H9 (cell line): ENCODE results near the gene ZWILCH. TPM values are rescaled to one million over a fixed set of nuclear protein-coding genes. Genes with fewer than 3 reads are reported as not detected.

Source experiments
- DNase-seq: peaks from one replicate; pipeline ENCODE4 v3.0.0-alpha.2; 2017
- H2AFZ ChIP-seq: one replicate; pipeline ENCODE4 v1.6.1; 2013; ENCODE audit warnings: mild to moderate bottlenecking, low read length, control low read depth, moderate library complexity
- H2AK5ac ChIP-seq: 2 replicates; pipeline ENCODE4 v1.6.1; 2013; ENCODE audit warnings: low read length, control low read depth, mixed read lengths; ENCODE audit not compliant: insufficient read length
- H2BK120ac ChIP-seq: one replicate; pipeline ENCODE4 v1.6.1; 2013; ENCODE audit warnings: low read depth, mild to moderate bottlenecking, low read length, control low read depth, inconsistent platforms; ENCODE audit not compliant: poor library complexity, severe bottlenecking
- H2BK12ac ChIP-seq: 2 replicates; pipeline ENCODE4 v1.6.1; 2013; ENCODE audit warnings: low read length, control low read depth, mixed read lengths, low read depth; ENCODE audit not compliant: insufficient read length
- H2BK15ac ChIP-seq: 2 replicates; pipeline ENCODE4 v1.6.1; 2013; ENCODE audit warnings: low read depth, low read length, control low read depth
- H2BK20ac ChIP-seq: one replicate; pipeline ENCODE4 v1.6.1; 2013; ENCODE audit warnings: low read depth, mild to moderate bottlenecking, low read length, control low read depth, inconsistent platforms; ENCODE audit not compliant: poor library complexity, severe bottlenecking
- H2BK5ac ChIP-seq: 2 replicates; pipeline ENCODE4 v1.6.1; 2013; ENCODE audit warnings: low read length, control low read depth, mixed read lengths; ENCODE audit not compliant: insufficient read length
- H3K14ac ChIP-seq: 2 replicates; pipeline ENCODE4 v1.6.1; 2013; ENCODE audit warnings: low read length, control low read depth; ENCODE audit not compliant: insufficient read depth
- H3K18ac ChIP-seq: 2 replicates; pipeline ENCODE4 v1.6.1; 2013; ENCODE audit warnings: low read depth, mild to moderate bottlenecking, mixed read lengths, low read length, control low read depth; ENCODE audit not compliant: insufficient read length
- H3K23ac ChIP-seq: 2 replicates; pipeline ENCODE4 v1.6.1; 2013; ENCODE audit warnings: low read length, control low read depth, mixed read lengths, low read depth; ENCODE audit not compliant: insufficient read length
- H3K23me2 ChIP-seq: 2 replicates; pipeline ENCODE4 v1.6.1; 2013; ENCODE audit warnings: low read depth, mild to moderate bottlenecking, mixed read lengths, low read length, control low read depth; ENCODE audit not compliant: insufficient read length, poor library complexity, severe bottlenecking
- H3K27ac ChIP-seq: 2 replicates; pipeline ENCODE4 v1.5.1; 2013; ENCODE audit warnings: low read length, control low read depth, mixed read lengths, low read depth; ENCODE audit not compliant: insufficient read length
- H3K27me3 ChIP-seq: 2 replicates; pipeline ENCODE4 v1.6.1; 2013; ENCODE audit warnings: low read length, control low read depth, inconsistent platforms; ENCODE audit not compliant: insufficient read depth
- H3K4ac ChIP-seq: 2 replicates; pipeline ENCODE4 v1.6.1; 2013; ENCODE audit warnings: low read depth, mild to moderate bottlenecking, control low read depth, inconsistent platforms, low read length, moderate library complexity
- H3K4me1 ChIP-seq: 2 replicates; pipeline ENCODE4 v1.6.1; 2013; ENCODE audit warnings: low read length, control low read depth, inconsistent platforms; ENCODE audit not compliant: insufficient read depth
- H3K4me2 ChIP-seq: 2 replicates; pipeline ENCODE4 v1.6.1; 2013; ENCODE audit warnings: low read length, control low read depth, mixed read lengths; ENCODE audit not compliant: insufficient read length, insufficient read depth
- H3K56ac ChIP-seq: 2 replicates; pipeline ENCODE4 v1.6.1; 2013; ENCODE audit warnings: low read depth, mild to moderate bottlenecking, mixed read lengths, low read length, control low read depth; ENCODE audit not compliant: insufficient read length
- H3K79me1 ChIP-seq: 2 replicates; pipeline ENCODE4 v1.6.1; 2013; ENCODE audit warnings: low read depth, mild to moderate bottlenecking, moderate library complexity, low read length, control low read depth, inconsistent platforms; ENCODE audit not compliant: insufficient read depth, poor library complexity, severe bottlenecking
- H3K79me2 ChIP-seq: 2 replicates; pipeline ENCODE4 v1.6.1; 2013; ENCODE audit warnings: low read length, control low read depth, inconsistent platforms; ENCODE audit not compliant: insufficient read depth
- H3K9ac ChIP-seq: 2 replicates; pipeline ENCODE4 v1.6.1; 2013; ENCODE audit warnings: low read length, control low read depth, mixed read lengths; ENCODE audit not compliant: insufficient read length; ENCODE audit errors: extremely low read depth
- H3K9me3 ChIP-seq: one replicate; pipeline ENCODE4 v1.6.1; 2013; ENCODE audit warnings: low read depth, low read length, inconsistent platforms; ENCODE audit not compliant: control insufficient read depth
- H3T11ph ChIP-seq: one replicate; pipeline ENCODE4 v1.6.1; 2013; ENCODE audit warnings: mild to moderate bottlenecking, low read length, control low read depth, inconsistent platforms
- H4K20me1 ChIP-seq: one replicate; pipeline ENCODE4 v1.6.1; 2013; ENCODE audit not compliant: control insufficient read depth, insufficient read length, insufficient read depth
- H4K5ac ChIP-seq: 2 replicates; pipeline ENCODE4 v1.6.1; 2013; ENCODE audit warnings: low read depth, mild to moderate bottlenecking, mixed read lengths, low read length, control low read depth; ENCODE audit not compliant: insufficient read length
- H4K8ac ChIP-seq: replicated peaks from 2 replicates; pipeline ENCODE4 v1.6.1; 2013; ENCODE audit warnings: low read length, control low read depth, mixed read lengths, low read depth; ENCODE audit not compliant: insufficient read length
- H4K91ac ChIP-seq: 2 replicates; pipeline ENCODE4 v1.6.1; 2013; ENCODE audit warnings: low read depth, mild to moderate bottlenecking, moderate library complexity, mixed read lengths, low read length, control low read depth; ENCODE audit not compliant: insufficient read length
- H3K27ac Mint-ChIP-seq, 3 experiments: 2 replicates in 2 of 3; 3 replicates in 1 of 3; pipeline ENCODE4 v1.8.0; 2020 to 2021; ENCODE audit warnings: mixed read lengths in 3 of 3, mild to moderate bottlenecking in 1 of 3, moderate library complexity in 1 of 3
- H3K27me3 Mint-ChIP-seq: 2 replicates; pipeline ENCODE4 v1.8.0; 2021; ENCODE audit warnings: low read depth, mild to moderate bottlenecking, moderate library complexity, mixed read lengths
- H3K36me3 Mint-ChIP-seq, 3 experiments: 2 replicates in 2 of 3; 3 replicates in 1 of 3; pipeline ENCODE4 v1.8.0; 2020 to 2021; ENCODE audit warnings: low read depth in 3 of 3, mixed read lengths in 3 of 3; ENCODE audit not compliant: insufficient read depth in 1 of 3
- H3K4me1 Mint-ChIP-seq, 2 experiments: 2 replicates each; pipeline ENCODE4 v1.8.0; 2020; ENCODE audit warnings: mixed read lengths in 2 of 2
- H3K4me3 Mint-ChIP-seq, 2 experiments: 2 replicates in 1 of 2; 3 replicates in 1 of 2; pipeline ENCODE4 v1.8.0; 2020 to 2021; ENCODE audit warnings: mild to moderate bottlenecking in 2 of 2, mixed read lengths in 2 of 2, moderate library complexity in 1 of 2
- H3K9me3 Mint-ChIP-seq, 2 experiments: 2 replicates in 1 of 2; 3 replicates in 1 of 2; pipeline ENCODE4 v1.8.0; 2020; ENCODE audit warnings: mild to moderate bottlenecking in 2 of 2, mixed read lengths in 2 of 2, moderate library complexity in 1 of 2
- whole genome bisulfite sequencing: extraction: QIAGEN DNeasy Blood & Tissue Kit; methylation state at CpG from one replicate; pipeline ENCODE4 v1.1.7; 2013; ENCODE audit warnings: missing lambda C conversion rate, low lambda C conversion rate, mixed read lengths; ENCODE audit not compliant: insufficient read length; ENCODE audit errors: extremely low coverage; 5-methylcytosine and 5-hydroxymethylcytosine counted together
- total RNA-seq: library from RNA; stranded (reverse); gene quantifications from 2 replicates; pipeline ENCODE4 v1.2.1, GENCODE V29; 2021
- TF ChIP-seq, protein P1 (sequence below): fragments of 200-600 bp; sonication (generic); conservative IDR thresholded peaks from 3 replicates; pipeline ENCODE4 v1.8.0; 2021; ENCODE audit warnings: antibody characterized with exemption, mild to moderate bottlenecking

Gene ZWILCH
- total RNA-seq, 1 experiment from 2014 or later: 47.2 TPM

DNA sequence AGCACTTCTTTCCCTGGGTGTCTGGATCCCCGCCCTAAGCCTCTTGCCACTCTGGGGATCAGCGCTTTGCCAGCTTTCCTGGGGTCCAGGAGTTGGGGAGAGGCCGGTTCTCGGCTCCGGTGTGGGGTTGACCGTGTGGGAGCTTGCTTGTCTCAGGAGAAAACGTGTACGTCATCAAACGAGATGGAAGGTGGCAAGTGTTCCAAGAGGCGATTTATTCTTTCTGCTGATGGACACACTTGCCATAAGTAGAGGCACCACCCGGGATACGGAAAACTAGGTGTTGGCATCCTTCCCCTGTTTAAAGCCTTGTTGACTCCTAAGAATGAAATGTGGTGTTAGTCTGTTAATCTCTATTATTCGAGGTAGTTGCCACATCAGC lies 295 bp downstream of the ZWILCH start:
- no peaks in the 10 kb centered on the region for H4K20me1 ChIP-seq
- H2BK20ac ChIP-seq: no peak overlapping the region
- no peak overlapping the region for H3T11ph ChIP-seq
- H3K79me1 ChIP-seq: no peaks in the 10 kb centered on the region
- no peak overlapping the region for H2BK15ac ChIP-seq
- H3K9me3 ChIP-seq: no peaks in the 10 kb centered on the region
- H2AFZ ChIP-seq: no peak overlapping the region
- H2BK5ac ChIP-seq: no peak overlapping the region
- no peaks in the 10 kb centered on the region; a peak in 2 of 5 replicates for H3K9me3 Mint-ChIP-seq
- TF ChIP-seq, protein P1, sequence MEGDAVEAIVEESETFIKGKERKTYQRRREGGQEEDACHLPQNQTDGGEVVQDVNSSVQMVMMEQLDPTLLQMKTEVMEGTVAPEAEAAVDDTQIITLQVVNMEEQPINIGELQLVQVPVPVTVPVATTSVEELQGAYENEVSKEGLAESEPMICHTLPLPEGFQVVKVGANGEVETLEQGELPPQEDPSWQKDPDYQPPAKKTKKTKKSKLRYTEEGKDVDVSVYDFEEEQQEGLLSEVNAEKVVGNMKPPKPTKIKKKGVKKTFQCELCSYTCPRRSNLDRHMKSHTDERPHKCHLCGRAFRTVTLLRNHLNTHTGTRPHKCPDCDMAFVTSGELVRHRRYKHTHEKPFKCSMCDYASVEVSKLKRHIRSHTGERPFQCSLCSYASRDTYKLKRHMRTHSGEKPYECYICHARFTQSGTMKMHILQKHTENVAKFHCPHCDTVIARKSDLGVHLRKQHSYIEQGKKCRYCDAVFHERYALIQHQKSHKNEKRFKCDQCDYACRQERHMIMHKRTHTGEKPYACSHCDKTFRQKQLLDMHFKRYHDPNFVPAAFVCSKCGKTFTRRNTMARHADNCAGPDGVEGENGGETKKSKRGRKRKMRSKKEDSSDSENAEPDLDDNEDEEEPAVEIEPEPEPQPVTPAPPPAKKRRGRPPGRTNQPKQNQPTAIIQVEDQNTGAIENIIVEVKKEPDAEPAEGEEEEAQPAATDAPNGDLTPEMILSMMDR: no peak
- no CpG with 5 or more reads among the region's 13 CpGs for WGBS
- no peak overlapping the region for H2AK5ac ChIP-seq
- H4K91ac ChIP-seq: no peak overlapping the region
- peak overlapping the region; percentile 87 for H3K4me2 ChIP-seq
- no peaks in the 10 kb centered on the region for H3K4me1 ChIP-seq
- H3K27me3 ChIP-seq: no peaks in the 10 kb centered on the region
- peak overlapping the region; percentile 47 for H3K27ac ChIP-seq
- H3K23me2 ChIP-seq: no peaks in the 10 kb centered on the region
- peaks cover 39 to 55% (median 54%) of the 10 kb centered on the region in 3 experiments for H3K36me3 Mint-ChIP-seq
- peaks cover 31% of the 10 kb centered on the region; the same call in 1 of the 2 replicates for H3K79me2 ChIP-seq
- H3K14ac ChIP-seq: no peak overlapping the region; the same call in 1 of the 2 replicates
- H4K5ac ChIP-seq: no peak overlapping the region
- H3K23ac ChIP-seq: no peak overlapping the region
- H3K4ac ChIP-seq: no peak overlapping the region
- H3K9ac ChIP-seq: peak overlapping the region; percentile 96
- peak overlapping the region; percentile 8 for H3K18ac ChIP-seq
- H4K8ac ChIP-seq: no peak overlapping the region
- H3K4me1 Mint-ChIP-seq: peaks cover 22 to 32% of the 10 kb centered on the region in 2 experiments
- H3K4me3 Mint-ChIP-seq: peak overlapping the region; percentile 98 to 100
- H3K56ac ChIP-seq: no peak overlapping the region
- no peak overlapping the region for H2BK120ac ChIP-seq
- H3K27ac Mint-ChIP-seq: peak overlapping the region; percentile 98 to 100 (median 100)
- no peak overlapping the region for H2BK12ac ChIP-seq
- DNase-seq: no peak
- no peaks in the 10 kb centered on the region for H3K27me3 Mint-ChIP-seq
